Measurements from ENCODE around the gene PECR.
A peak's percentile ranks its signal among the peaks of the same experiment; 100 is the strongest.

PECR gene

DNA sequence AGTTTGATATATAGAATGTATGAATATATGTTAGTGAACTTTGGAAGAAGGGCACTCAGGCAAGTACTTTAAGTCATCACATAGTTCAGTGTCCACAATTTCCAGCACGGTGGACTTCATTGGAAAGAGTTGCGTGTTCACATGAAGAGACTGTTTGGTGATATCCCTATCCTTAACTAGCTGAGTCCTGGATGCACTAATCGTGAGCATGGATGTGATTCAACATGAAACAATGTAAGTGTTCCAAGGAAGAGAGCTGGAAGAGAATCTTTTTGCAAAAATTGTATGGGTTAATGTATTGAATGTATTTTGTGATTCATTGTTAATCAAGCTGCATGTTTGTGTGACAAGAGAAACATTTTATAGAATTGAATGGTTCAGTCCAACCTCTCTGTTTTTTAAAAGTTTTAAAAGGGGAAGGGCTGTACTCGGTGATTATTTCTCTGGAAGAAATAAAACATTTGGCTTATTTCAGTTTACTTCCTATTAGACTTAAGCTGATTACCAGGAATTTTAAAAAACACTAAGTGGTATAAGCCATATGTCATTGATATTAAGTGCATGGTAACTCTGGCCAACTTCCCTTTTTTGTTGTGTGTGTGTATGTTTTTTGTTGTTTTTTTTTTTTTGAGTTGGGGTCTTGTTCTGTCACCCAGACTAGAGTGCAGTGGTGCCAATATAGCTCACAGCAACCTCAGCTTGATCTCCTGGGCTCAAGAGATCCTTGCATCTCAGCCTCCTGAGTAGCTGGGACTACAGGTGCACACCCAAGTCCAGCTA lies 36.1 kb upstream of the PECR start:
- peak overlapping the region; percentile 9; the same call in 1 of the 2 replicates for H3K27ac ChIP-seq
- TF ChIP-seq, protein P1, sequence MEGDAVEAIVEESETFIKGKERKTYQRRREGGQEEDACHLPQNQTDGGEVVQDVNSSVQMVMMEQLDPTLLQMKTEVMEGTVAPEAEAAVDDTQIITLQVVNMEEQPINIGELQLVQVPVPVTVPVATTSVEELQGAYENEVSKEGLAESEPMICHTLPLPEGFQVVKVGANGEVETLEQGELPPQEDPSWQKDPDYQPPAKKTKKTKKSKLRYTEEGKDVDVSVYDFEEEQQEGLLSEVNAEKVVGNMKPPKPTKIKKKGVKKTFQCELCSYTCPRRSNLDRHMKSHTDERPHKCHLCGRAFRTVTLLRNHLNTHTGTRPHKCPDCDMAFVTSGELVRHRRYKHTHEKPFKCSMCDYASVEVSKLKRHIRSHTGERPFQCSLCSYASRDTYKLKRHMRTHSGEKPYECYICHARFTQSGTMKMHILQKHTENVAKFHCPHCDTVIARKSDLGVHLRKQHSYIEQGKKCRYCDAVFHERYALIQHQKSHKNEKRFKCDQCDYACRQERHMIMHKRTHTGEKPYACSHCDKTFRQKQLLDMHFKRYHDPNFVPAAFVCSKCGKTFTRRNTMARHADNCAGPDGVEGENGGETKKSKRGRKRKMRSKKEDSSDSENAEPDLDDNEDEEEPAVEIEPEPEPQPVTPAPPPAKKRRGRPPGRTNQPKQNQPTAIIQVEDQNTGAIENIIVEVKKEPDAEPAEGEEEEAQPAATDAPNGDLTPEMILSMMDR (conservative IDR thresholded peaks at IDR 0.05): no peak

DNA sequence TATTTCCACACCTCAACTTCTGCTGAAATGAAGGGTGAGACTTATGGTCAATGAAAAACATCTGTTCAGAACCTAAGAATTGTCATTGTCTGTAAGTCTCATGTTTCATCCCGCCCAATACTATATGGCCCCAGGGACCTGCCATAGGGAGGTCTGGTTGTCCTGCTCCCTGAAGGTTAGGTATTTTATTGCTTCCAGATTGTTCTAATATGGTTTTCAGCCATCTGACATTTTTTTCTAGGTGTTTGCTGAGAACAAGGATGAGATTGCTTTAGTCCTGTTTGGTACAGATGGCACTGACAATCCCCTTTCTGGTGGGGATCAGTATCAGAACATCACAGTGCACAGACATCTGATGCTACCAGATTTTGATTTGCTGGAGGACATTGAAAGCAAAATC lies 34.8 kb upstream of the PECR start:
- H3K27ac ChIP-seq: no peak overlapping the region; the same call in 1 of the 2 replicates

DNA sequence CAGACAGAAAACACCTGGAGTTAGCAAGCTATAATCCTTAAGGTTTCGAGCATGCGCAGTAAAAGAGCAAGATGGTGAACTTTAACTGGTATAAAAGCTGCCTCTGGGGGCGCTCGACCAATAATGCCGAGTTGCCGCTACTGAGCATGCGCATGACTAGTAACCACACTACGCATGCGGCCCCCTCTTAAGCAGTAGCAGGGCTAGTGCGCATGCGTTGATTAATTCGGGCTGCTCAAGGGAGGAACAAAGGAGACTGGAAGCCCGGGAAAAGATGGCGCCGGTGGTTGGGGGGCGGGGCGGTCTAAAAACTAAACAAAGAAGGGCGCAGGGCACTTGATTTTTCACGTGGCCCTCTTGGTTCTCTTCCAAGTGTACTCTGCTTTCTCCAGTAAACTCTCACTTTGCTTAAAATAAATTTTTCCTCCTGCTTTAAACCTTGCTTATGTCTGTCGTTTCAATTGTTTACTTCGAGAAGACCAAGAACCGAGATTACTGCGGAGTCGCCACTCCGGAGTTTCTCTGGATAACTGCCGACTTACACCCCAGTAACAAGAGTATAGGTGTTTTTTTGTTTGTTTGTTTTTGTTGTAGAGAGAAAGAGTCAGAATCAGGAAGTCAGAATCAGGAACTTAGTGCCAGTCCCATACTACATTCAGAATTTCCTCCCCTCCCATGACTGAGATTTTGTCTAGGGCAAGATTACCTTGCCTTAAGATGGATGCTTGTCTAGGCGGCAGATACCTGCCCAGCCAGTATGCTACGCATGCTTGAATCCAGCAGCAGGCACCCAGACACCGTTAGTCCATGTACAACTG lies 33.3 kb upstream of the PECR start:
- TF ChIP-seq, protein P1 (conservative IDR thresholded peaks at IDR 0.05): peak; percentile 93
- peak overlapping the region; percentile 97 for H3K27ac ChIP-seq

More for the DNA sequence above, 34.8 kb upstream of the PECR start:
- TF ChIP-seq, protein P1 (conservative IDR thresholded peaks at IDR 0.05): no peak

DNA sequence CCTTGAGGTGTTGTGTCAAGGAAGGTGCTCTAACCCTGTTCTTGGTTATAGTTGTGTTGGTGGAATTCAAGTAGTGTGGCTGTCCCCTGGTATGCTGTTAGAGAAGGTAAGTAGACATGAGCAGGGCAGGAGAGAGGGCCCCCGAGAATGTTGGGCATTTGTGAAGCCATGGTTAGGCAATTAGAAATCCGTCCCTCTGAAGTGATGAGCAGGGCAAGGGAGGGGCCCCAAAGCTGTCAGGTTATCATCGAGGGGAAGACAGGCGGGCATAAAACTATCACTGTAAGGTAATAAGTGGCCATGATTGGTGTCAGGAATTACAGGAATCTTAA lies 32.7 kb upstream of the PECR start:
- H3K27ac ChIP-seq: peak overlapping the region; percentile 97
- TF ChIP-seq, protein P1 (conservative IDR thresholded peaks at IDR 0.05): no peak

DNA sequence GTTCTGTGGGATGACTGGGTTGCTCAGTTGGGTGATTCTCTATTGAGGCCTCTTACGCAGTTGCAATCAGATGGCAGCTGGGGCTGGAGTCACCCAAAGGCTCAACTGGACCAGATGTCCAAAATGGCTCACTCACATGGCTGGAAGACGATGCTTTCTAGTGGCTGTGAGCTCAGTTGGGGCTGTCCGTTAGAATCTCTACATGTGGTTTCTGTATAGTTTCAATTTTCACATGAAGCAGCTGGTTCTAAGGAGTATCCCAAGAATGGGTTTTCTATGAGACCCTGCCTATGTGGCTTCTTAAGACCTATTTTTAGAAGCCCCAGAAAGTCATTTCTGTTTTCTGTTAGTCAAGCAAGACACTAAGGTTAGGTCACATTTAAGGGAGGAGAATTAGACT lies 32.0 kb upstream of the PECR start:
- H3K27ac ChIP-seq: peak overlapping the region; percentile 97; the same call in 1 of the 2 replicates
- TF ChIP-seq, protein P1 (conservative IDR thresholded peaks at IDR 0.05): no peak

DNA sequence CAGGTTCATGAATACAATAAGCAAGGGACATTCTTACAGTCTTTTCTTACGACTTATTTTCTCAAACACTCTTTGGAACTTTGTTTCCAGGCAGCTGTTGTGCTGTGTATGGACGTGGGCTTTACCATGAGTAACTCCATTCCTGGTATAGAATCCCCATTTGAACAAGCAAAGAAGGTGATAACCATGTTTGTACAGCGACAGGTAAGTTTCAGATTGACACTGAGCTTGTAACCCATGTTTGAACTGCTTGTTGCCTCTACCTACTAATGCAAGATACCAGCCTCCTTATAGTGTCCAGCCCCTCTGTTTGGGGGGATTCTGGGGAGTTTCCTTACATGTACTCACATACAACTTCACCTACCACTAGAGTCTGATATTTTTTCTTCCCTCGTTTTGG lies 31.3 kb upstream of the PECR start:
- TF ChIP-seq, protein P1 (conservative IDR thresholded peaks at IDR 0.05): no peak
- peak overlapping the region; percentile 14; the same call in 1 of the 2 replicates for H3K27ac ChIP-seq

DNA sequence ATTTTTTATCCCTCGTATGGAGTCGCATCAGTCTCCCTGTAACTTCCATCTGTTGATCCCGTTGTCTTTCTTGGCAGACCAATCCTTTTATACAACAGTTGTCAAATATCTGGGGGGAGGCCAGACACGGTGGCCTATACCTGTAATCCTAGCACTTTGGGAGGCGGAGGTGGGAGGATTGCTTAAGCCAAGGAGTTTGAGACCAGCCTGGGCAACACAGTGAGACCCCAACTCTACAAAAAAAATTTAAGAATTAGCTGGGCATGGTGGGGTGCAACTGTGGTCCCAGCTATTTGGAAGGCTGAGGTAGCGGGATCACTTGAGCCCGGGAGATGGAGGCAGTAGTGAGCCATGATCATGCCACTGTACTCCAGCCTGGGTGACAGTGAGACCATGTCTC lies 29.5 kb upstream of the PECR start:
- H3K27ac ChIP-seq: peak overlapping the region; percentile 88; the same call in 1 of the 2 replicates
- TF ChIP-seq, protein P1 (conservative IDR thresholded peaks at IDR 0.05): no peak

Measured in VCaP (cell line).